Memory B cell (primary cell): Measurements from ENCODE around the gene INA.
"Not testable (repeated sequence)": the region's sequence is repeated elsewhere in the genome, so short reads cannot be mapped to it uniquely, and the experiment has no call there.

ENCODE experiments used
- ATAC-seq: fragments of 150-1000 bp; cut with Tn5 transposase; 2 replicates; pipeline ENCODE4 v1.10.0; 2021; ENCODE audit warnings: low read depth, mild to moderate bottlenecking, moderate library complexity
- DNase-seq, 2 donors: peaks; one replicate each; pipeline ENCODE4 v3.0.0; 2022; ENCODE audit warnings: low spot score in 2 of 2
- H3K27ac Mint-ChIP-seq: one replicate; pipeline ENCODE4 v1.8.0; 2022; ENCODE audit warnings: mild to moderate bottlenecking, moderate library complexity, mixed read lengths
- H3K27me3 Mint-ChIP-seq: one replicate; pipeline ENCODE4 v1.8.0; 2022; ENCODE audit warnings: mixed read lengths
- H3K36me3 Mint-ChIP-seq: one replicate; pipeline ENCODE4 v1.8.0; 2022; ENCODE audit warnings: mild to moderate bottlenecking, mixed read lengths
- H3K4me1 Mint-ChIP-seq: one replicate; pipeline ENCODE4 v1.8.0; 2022; ENCODE audit warnings: mixed read lengths
- H3K4me3 Mint-ChIP-seq: one replicate; pipeline ENCODE4 v1.8.0; 2022; ENCODE audit warnings: mild to moderate bottlenecking, moderate library complexity, mixed read lengths
- H3K9me3 Mint-ChIP-seq: one replicate; pipeline ENCODE4 v1.8.0; 2022; ENCODE audit warnings: mixed read lengths

INA gene

DNA sequence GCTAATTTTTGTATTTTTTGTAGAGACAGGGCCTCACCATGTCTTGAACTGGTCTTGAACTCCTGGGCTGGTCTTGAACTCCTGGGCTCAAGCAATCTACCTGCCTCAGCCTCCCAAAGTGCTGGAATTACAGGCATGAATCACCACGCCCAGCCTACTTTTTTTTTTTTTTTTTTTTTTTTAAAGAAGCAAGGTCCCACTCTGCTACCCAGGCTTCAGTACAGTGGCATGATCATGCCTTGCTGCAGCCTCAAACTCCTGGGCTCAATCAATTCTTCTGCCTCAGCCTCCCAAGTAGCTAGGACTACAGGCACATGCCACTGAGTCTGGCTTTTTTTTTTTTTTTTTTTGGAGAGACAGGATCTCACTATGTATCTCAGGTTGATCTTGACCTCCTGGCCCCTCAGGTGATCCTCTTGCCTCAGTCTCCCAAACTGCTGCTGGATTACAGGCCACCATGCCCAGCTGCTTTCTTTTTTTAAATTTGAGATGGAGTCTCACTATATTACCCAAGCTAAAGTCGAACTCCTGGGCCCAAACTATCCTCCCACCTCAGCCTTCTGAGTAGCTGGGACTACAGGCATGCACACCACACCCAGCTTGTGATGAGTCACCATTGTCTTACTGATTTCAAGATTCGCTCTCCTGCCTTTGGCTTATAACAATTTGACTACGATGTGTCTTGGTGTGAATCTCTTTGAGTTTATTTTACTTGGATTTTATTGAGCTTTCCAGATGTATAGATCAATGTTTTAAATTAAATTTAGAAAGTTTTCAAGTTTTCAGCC, 22.2 kb upstream of the INA start:
- Mint-ChIP-seq H3K27ac (no peak overlapping the region), H3K4me1 (no peaks in the 10 kb centered on the region), H3K36me3 (peaks cover 4% of the 10 kb centered on the region), H3K27me3 (peaks cover 5% of the 10 kb centered on the region), H3K9me3 (peaks cover 9% of the 10 kb centered on the region), H3K4me3 (no peak overlapping the region)
- ATAC-seq (no peak), DNase-seq (no peak)

DNA sequence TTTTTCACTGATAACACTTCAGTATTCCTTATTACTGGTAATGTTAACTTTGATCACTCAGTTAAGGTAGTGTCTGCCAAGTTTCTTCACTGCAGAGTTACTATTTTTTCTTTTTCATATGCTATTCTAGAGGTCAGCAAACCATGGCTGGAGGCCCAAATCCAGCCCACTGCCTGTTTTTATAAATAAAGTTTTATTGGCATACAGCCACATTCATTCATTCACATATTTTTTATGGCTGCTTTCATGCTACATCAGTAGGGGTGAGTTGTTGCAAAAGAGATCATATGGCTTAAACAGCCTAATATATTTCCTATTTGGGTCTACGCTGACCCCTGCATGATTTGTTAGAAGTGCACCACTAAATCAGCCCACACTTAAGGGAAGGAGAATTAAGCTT, 20.3 kb upstream of the INA start:
- Mint-ChIP-seq H3K9me3 (peaks cover 6% of the 10 kb centered on the region), H3K27ac (no peak overlapping the region), H3K27me3 (peaks cover 8% of the 10 kb centered on the region), H3K4me3 (no peak overlapping the region), H3K4me1 (no peaks in the 10 kb centered on the region), H3K36me3 (peaks cover 4% of the 10 kb centered on the region)
- ATAC-seq = no peak
- DNase-seq = no peak

DNA sequence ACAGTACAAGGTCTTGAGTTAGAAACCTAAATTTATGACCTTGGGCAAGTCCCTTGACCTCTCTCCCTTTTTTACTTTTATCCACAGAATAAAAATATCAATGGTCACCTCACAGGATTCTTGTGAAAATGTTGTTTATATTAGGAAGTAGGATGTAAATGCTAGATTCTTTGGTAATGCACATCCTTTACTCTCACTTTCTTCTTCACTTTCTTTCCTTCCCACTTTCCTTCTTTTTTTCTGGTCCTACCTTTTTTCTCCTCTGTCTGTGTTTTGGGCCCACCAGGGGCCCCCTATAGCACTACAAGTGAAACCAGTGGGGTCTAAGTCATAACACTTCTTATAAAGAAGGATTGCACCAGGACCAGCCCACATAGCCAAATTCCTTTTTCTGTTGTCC, 19.1 kb upstream of the INA start:
- H3K4me1 Mint-ChIP-seq = no peaks in the 10 kb centered on the region
- no peak for DNase-seq
- H3K4me3 Mint-ChIP-seq = no peak overlapping the region
- H3K27me3 Mint-ChIP-seq = peaks cover 12% of the 10 kb centered on the region
- peaks cover 4% of the 10 kb centered on the region for H3K36me3 Mint-ChIP-seq
- H3K9me3 Mint-ChIP-seq = peaks cover 6% of the 10 kb centered on the region
- ATAC-seq = no peak
- no peak overlapping the region for H3K27ac Mint-ChIP-seq

DNA sequence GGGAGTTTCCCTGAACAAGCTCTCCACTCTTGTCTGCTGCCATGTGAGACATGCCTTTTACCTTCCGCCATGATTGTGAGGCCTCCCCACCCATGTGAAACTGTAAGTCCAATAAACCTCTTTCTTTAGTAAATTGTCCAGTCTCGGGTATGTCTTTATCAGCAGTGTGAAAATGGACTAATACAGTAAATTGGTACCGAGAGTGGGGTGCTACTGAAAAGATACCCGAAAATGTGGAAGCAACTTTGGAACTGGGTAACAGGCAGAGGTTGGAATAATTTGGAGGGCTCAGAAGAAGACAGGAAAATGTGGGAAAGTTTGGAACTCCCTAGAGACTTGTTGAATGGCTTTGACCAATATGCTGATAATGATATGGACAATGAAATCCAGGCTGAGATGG, 18.0 kb upstream of the INA start:
- not testable (repeated sequence) for H3K9me3 Mint-ChIP-seq, DNase-seq, H3K27ac Mint-ChIP-seq, H3K4me3 Mint-ChIP-seq, H3K36me3 Mint-ChIP-seq, H3K4me1 Mint-ChIP-seq, ATAC-seq
- H3K27me3 Mint-ChIP-seq = peaks cover 17% of the 10 kb centered on the region

DNA sequence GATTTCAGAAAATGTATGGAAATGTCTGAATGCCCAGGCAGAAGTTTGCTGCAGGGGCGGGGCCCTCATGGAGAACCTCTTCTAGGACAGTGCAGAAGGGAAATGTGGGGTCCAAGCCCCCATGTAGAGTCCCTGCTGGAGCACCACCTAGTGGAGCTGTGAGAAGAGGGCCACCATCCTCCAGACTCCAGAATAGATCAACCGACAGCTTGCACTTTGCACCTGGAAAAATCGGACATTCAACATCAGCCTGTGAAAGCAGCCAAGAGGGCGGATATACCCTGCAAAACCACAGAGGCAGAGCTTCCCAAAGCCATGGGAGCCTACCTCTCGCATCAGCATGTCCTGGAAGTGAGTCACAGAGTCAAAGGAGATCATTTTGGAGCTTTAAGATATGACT, 16.9 kb upstream of the INA start:
- Mint-ChIP-seq H3K4me3 (no peak overlapping the region), H3K4me1 (no peaks in the 10 kb centered on the region), H3K27ac (no peak overlapping the region), H3K27me3 (peaks cover 17% of the 10 kb centered on the region), H3K9me3 (peaks cover 6% of the 10 kb centered on the region), H3K36me3 (peaks cover 4% of the 10 kb centered on the region)
- ATAC-seq (no peak), DNase-seq (no peak)

DNA sequence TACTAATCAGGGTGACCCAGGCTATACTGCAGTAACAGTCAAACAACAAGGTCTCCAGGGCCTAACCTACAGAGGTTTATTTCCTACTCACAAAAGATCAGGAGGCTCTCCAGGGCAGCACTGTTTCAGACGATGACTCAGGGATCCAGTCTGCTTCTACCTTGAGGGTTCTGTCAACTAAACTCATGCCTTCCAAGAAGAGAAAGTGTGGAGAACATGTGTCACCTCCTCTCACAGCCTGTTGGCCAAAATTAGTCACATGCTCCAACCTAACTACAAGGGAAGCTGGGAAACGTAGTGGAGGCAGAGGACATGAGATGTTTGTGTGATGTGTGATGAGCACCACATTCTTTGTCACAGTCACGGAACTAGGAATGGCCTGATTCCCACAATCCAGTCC, 14.7 kb upstream of the INA start:
- no peak for DNase-seq
- H3K9me3 Mint-ChIP-seq = peaks cover 6% of the 10 kb centered on the region
- peaks cover 22% of the 10 kb centered on the region for H3K27me3 Mint-ChIP-seq
- no peak overlapping the region for H3K4me3 Mint-ChIP-seq
- no peak overlapping the region for H3K27ac Mint-ChIP-seq
- peaks cover 4% of the 10 kb centered on the region for H3K36me3 Mint-ChIP-seq
- H3K4me1 Mint-ChIP-seq = no peaks in the 10 kb centered on the region
- ATAC-seq = no peak

DNA sequence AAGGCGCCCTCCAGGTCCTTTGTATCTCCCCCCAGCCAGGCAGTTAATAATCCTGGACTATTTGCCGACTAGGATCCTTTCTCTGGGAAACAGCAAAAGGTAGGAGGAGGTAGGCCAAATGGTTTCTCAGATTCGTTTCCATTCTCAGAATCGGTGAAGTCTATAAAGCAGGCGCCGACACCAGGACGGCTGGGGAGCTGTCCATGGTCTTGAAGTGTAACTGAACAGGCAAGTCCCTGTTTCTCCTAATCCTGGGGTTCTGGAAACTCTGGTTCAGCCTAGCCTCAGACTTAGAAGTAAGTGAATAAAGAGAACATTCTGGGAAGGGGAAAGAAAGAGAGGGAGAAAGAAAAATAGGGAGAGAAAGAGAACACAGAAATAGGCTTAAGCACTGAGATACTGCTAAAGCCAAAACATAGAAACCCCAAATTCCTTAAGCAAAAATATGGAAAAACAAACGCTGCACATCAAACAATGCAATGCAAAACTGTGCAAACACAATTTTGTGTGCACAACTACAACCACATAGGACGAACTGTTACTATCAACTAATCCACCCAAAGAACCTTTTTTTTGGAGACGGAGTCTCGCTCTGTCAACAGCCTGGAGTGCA, 11.1 kb upstream of the INA start:
- peaks cover 24% of the 10 kb centered on the region for H3K27me3 Mint-ChIP-seq
- H3K4me1 Mint-ChIP-seq = no peaks in the 10 kb centered on the region
- no peaks in the 10 kb centered on the region for H3K9me3 Mint-ChIP-seq
- no peak overlapping the region for H3K27ac Mint-ChIP-seq
- H3K36me3 Mint-ChIP-seq = no peaks in the 10 kb centered on the region
- H3K4me3 Mint-ChIP-seq = no peak overlapping the region
- DNase-seq (no peak), ATAC-seq (no peak)

DNA sequence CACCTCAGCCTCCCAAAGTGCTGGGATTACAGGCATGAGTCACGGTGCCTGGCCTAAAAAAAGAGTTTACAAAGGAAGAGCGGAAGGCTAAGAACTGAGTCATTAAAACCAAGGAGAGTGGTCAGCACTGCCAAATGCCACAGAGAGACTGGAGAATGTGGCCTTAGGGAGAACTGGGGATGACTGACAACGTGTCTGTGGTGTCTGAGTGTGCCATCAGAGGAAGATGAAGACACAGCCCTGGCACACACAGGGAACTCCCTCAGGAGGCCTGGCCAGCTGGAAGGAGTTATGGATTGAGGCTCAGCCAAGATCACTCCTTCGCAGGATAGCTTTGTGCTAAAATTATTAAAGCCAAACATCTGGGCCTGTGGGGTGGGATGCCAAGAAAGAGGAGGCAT, 3.9 kb upstream of the INA start:
- H3K4me1 Mint-ChIP-seq = peaks cover 3% of the 10 kb centered on the region
- H3K36me3 Mint-ChIP-seq = no peaks in the 10 kb centered on the region
- ATAC-seq (no peak), DNase-seq (no peak)
- no peaks in the 10 kb centered on the region for H3K9me3 Mint-ChIP-seq
- H3K27ac Mint-ChIP-seq = no peak overlapping the region
- no peak overlapping the region for H3K4me3 Mint-ChIP-seq
- peaks cover 13% of the 10 kb centered on the region for H3K27me3 Mint-ChIP-seq

DNA sequence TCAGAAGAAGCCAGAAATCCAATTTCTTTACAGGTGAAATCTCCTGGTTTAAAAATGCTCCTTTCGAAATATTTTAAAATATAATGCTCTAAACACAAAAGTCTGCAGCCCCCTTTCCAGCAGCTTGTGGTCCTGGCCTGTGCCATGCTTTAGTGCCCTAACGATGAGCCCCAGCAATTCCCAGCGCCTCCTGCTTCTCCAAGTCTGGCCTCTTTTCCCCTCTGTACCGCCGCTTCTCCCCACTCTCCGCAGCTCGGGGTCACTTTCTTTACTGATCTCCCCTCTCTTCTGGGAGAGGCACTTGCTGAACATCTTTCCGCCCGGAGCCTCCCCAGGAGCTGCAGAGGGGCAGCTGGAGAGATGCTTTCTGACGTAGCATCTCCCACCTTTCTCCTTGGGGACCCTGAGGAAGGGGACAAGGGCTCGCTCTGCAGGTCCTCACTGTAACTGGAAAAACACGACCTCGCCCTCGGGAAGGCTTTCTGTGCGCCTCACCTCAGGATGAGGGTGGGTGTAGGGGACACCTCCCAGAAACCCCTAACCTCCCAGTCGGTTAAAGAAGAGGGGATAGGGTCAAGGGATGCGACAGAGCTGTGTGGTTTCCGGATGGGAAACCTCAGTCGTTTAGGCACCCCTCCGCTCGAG, 565 bp upstream of the INA start:
- ATAC-seq (no peak), DNase-seq (no peak)
- Mint-ChIP-seq H3K4me1 (peaks cover 6% of the 10 kb centered on the region), H3K27ac (no peak overlapping the region), H3K27me3 (peaks cover 21% of the 10 kb centered on the region), H3K4me3 (peak overlapping the region; percentile 71), H3K36me3 (no peaks in the 10 kb centered on the region), H3K9me3 (no peaks in the 10 kb centered on the region)

DNA sequence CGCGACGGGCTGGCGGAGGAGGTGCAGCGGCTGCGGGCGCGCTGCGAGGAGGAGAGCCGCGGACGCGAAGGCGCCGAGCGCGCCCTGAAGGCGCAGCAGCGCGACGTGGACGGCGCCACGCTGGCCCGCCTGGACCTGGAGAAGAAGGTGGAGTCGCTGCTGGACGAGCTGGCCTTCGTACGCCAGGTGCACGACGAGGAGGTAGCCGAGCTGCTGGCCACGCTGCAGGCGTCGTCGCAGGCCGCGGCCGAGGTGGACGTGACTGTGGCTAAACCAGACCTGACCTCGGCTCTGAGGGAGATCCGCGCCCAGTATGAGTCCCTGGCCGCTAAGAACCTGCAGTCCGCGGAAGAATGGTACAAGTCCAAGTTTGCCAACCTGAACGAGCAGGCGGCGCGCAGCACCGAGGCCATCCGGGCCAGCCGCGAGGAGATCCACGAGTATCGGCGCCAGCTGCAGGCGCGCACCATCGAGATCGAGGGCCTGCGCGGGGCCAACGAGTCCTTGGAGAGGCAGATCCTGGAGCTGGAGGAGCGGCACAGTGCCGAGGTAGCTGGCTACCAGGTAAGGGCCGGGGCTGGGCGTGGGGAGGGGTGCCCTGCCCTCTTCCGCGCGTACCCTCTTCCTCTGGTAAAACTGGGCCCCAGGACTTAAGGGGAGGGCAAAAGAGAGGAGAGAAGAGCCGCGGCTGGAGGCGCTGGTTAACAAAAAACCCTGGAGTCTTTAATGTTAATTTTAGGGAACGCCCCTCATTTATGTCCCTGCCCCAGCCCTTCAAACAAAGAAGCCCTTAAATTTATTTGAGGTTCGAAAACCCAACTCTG, 987 bp downstream of the INA start:
- DNase-seq (no peak), ATAC-seq (no peak)
- H3K9me3 Mint-ChIP-seq = no peaks in the 10 kb centered on the region
- peaks cover 21% of the 10 kb centered on the region for H3K27me3 Mint-ChIP-seq
- H3K4me1 Mint-ChIP-seq = peaks cover 10% of the 10 kb centered on the region
- no peak overlapping the region for H3K4me3 Mint-ChIP-seq
- no peaks in the 10 kb centered on the region for H3K36me3 Mint-ChIP-seq
- no peak overlapping the region for H3K27ac Mint-ChIP-seq

DNA sequence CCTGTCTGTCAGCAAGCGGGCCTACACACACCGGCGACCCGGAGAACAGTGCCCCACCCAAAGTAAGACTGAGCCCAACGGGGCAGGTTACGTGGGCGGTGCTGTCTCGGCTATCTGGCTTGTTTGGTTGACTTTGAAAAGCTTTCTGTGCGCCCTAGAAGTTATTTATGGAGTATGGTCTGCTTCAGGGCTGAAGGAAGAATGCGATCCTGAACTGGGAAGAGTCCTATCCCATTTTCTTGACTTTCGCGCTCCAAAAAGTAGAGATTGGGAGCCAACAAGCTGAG, 1.5 kb downstream of the INA start:
- Mint-ChIP-seq H3K9me3 (no peaks in the 10 kb centered on the region), H3K4me1 (peaks cover 10% of the 10 kb centered on the region), H3K4me3 (no peak overlapping the region), H3K27me3 (peaks cover 21% of the 10 kb centered on the region), H3K27ac (no peak overlapping the region), H3K36me3 (no peaks in the 10 kb centered on the region)
- DNase-seq (no peak), ATAC-seq (no peak)

DNA sequence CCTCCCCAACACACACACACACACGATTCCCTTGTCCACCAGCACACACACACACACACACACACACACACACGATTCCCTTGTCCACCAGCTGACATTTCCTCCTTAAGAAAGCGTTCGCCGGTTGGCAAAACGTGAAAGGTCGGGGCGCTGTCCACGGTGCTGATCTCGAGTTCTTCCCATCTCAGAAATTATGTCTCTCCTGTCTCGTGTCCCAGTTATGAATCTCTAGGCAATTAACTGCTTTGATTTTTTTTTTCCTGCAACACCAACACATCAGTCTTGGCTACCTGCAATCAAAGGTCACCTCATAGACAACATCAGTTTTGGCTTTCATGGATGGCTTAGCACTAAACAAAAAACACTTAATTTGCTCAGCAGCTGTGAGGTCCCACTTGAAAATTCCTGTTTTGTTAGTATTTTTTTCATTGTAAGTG, 1.9 kb downstream of the INA start:
- DNase-seq (peak in 1 of 2 donors; percentile 17), ATAC-seq (no peak)
- H3K27ac Mint-ChIP-seq = no peak overlapping the region
- peak overlapping the region; percentile 49 for H3K4me3 Mint-ChIP-seq
- no peaks in the 10 kb centered on the region for H3K9me3 Mint-ChIP-seq
- peaks cover 21% of the 10 kb centered on the region for H3K27me3 Mint-ChIP-seq
- peaks cover 10% of the 10 kb centered on the region for H3K4me1 Mint-ChIP-seq
- H3K36me3 Mint-ChIP-seq = no peaks in the 10 kb centered on the region

DNA sequence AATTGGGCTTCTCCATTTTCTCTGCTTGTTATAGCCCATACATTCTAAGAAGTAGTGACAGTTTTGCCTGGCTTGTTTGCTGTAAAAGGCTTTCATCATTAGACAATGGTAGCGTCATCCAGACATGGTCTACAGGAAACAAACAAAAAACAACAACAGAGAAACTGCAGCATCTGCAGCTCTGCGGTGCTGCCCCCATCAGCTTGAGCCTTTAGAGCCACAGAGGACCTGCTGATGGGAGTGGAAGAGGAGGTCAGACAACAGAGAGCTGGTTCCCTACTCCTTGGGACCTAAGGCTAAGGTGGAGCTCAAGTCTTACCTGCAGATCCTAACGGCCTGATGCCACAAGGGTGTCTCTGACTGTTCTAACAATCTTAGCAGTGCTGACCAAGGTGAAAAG, 3.1 kb downstream of the INA start:
- DNase-seq = no peak
- Mint-ChIP-seq H3K9me3 (no peaks in the 10 kb centered on the region), H3K27me3 (peaks cover 21% of the 10 kb centered on the region), H3K36me3 (no peaks in the 10 kb centered on the region), H3K4me3 (no peak overlapping the region), H3K27ac (no peak overlapping the region), H3K4me1 (peaks cover 10% of the 10 kb centered on the region)
- no peak for ATAC-seq

DNA sequence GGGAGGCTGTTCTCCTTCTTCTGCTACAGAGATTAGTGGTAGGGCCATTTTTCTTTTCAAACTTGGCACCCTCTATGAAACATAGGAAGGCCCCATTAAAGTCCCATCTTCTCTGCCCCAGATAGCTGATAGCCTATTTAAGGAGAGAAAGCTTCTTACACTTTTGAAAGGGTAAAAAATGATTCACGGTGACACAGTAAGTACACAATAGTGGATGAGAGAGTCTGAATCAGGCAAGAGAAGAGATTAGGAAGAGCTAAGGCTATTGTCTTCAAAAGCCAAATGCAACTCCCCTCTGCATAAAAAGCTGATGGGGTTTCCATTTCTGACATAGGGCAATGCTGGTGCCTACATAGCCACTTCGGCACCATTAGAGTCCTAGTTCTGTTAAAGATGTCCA, 3.6 kb downstream of the INA start:
- Mint-ChIP-seq H3K4me1 (peaks cover 10% of the 10 kb centered on the region), H3K27ac (no peak overlapping the region), H3K36me3 (no peaks in the 10 kb centered on the region), H3K4me3 (no peak overlapping the region), H3K27me3 (peaks cover 21% of the 10 kb centered on the region), H3K9me3 (no peaks in the 10 kb centered on the region)
- ATAC-seq (no peak), DNase-seq (no peak)
